HepG2 (cell line): ENCODE results near the gene BCL2L1.

ENCODE experiments used
- POLR2AphosphoS5 ChIP-seq: IDR thresholded peaks from 2 replicates; pipeline ENCODE4 v1.6.1; 2012; ENCODE audit warnings: low read depth, low read length
- RFX5 ChIP-seq: IDR thresholded peaks from 2 replicates; pipeline ENCODE4 v1.6.1; 2011; ENCODE audit warnings: low read depth, low read length, improper control_type of control experiment
- ZNF713 ChIP-seq: sonication (generic); formaldehyde crosslinking; IDR thresholded peaks from 2 replicates; pipeline ENCODE4 v1.4.0; 2020; ENCODE audit warnings: mild to moderate bottlenecking, missing genetic modification reagents
- TF ChIP-seq, protein P1 (sequence below): IDR thresholded peaks from 2 replicates; pipeline ENCODE4 v1.6.1; 2016
- TF ChIP-seq, protein P2 (sequence below): sonication (generic); formaldehyde crosslinking; IDR thresholded peaks from 2 replicates; pipeline ENCODE4 v1.5.0; 2020; ENCODE audit warnings: mild to moderate bottlenecking, missing genetic modification reagents, moderate library complexity
- TF ChIP-seq, protein P3 (sequence below): sonication (generic); formaldehyde crosslinking; IDR thresholded peaks from 2 replicates; pipeline ENCODE4 v1.5.0; 2020; ENCODE audit warnings: mild to moderate bottlenecking, low read depth, missing genetic modification reagents, borderline replicate concordance

DNA sequence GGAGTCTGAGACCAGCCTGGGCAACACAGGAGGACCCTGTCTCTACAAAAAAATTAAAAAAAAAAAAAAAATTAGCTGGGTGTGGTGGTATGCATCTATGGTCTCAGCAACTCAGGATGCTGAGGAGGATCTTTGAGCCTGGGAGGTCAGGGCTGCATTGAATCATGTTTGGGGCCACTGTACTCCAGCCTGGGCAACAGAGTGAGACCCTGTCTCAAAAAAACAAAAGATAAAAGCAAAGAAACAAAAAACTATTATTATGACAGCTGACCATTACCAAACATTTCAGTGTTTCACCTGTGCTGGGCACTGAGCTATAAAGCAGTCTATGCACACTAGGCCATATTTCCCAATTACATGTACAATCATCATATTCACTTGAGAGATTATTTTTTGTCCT, 49.2 kb downstream of the BCL2L1 start:
- TF ChIP-seq, protein P1, sequence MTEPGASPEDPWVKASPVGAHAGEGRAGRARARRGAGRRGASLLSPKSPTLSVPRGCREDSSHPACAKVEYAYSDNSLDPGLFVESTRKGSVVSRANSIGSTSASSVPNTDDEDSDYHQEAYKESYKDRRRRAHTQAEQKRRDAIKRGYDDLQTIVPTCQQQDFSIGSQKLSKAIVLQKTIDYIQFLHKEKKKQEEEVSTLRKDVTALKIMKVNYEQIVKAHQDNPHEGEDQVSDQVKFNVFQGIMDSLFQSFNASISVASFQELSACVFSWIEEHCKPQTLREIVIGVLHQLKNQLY (CRISPR knock-in tag) = no peak
- TF ChIP-seq ZNF713 (CRISPR knock-in tag) (no peak), RFX5 (no peak), POLR2AphosphoS5 (no peak)
- TF ChIP-seq, protein P2, sequence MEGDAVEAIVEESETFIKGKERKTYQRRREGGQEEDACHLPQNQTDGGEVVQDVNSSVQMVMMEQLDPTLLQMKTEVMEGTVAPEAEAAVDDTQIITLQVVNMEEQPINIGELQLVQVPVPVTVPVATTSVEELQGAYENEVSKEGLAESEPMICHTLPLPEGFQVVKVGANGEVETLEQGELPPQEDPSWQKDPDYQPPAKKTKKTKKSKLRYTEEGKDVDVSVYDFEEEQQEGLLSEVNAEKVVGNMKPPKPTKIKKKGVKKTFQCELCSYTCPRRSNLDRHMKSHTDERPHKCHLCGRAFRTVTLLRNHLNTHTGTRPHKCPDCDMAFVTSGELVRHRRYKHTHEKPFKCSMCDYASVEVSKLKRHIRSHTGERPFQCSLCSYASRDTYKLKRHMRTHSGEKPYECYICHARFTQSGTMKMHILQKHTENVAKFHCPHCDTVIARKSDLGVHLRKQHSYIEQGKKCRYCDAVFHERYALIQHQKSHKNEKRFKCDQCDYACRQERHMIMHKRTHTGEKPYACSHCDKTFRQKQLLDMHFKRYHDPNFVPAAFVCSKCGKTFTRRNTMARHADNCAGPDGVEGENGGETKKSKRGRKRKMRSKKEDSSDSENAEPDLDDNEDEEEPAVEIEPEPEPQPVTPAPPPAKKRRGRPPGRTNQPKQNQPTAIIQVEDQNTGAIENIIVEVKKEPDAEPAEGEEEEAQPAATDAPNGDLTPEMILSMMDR (CRISPR knock-in tag) = no peak
- TF ChIP-seq, protein P3, sequence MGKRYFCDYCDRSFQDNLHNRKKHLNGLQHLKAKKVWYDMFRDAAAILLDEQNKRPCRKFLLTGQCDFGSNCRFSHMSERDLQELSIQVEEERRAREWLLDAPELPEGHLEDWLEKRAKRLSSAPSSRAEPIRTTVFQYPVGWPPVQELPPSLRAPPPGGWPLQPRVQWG = no peak
